ENCODE results near the gene PCSK1. TPM values are rescaled to one million over a fixed set of nuclear protein-coding genes. Genes with fewer than 3 reads are reported as not detected.

PCSK1 gene
- total and polyA plus RNA-seq, 2 of the 8 experiments (the other 6 are each of a cell fraction or from before 2014, with no cell fraction given), result 1.3 to 3.2 TPM

DNA sequence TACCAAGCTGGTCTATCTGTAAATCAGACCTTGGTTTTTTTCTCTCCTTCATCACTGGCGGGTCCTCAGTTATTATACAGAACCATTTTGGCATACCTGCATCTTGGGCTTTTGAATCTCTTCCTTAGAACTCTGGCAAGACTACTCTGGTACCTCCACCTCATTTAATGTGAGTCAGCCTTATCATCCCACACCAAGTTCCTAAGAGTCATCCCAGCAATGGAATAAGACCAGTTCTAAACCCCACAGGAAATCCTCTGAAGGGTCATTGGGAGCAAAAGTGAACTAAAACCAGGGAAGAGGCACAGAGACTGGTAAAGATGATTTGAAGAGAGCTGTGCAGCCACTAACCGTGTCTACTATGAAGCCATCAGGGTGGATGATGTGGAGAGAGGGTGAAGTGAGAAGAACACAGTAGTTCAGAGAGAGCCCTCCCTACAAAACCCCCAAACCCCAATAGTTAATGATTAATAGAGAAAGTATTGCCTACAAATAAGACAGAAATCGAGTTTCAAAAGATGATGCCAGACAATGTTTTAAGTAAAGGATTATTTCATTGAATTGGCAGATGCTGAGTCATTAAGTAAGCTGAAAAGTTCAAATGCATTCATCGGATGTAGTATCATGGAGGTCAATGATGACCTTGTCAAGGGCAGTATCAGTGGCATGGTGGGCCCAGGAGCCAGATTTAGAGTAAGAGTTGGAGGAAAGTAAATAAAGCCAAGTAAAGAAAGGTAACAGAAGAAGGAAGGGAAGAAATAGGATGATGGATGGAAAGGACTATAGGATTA, 85.4 kb downstream of the PCSK1 start:
- H3K4ac ChIP-seq (replicated peaks; ENCODE audit: insufficient read length, low read depth, low read length), result no peak overlapping the region
- H2BK20ac ChIP-seq (ENCODE audit: low read length), result no peak overlapping the region
- H3K4me2 ChIP-seq (ENCODE audit: insufficient read depth in 1 of 2, low read depth in 2 of 2, low read length in 2 of 2), result no peak overlapping the region
- no peaks in the 10 kb centered on the region for H4K20me1 ChIP-seq (replicated peaks in 1 of 2; ENCODE audit: control insufficient read depth in 1 of 2, insufficient read depth in 2 of 2, low read length in 2 of 2)
- no peak overlapping the region for H3K9ac ChIP-seq (replicated peaks in 1 of 4; ENCODE audit: extremely low read depth in 1 of 4, low read depth in 3 of 4, low read length in 3 of 4)
- H3K4me1 ChIP-seq (replicated peaks in 1 of 4; ENCODE audit: control insufficient read depth in 3 of 4, insufficient read depth in 4 of 4, low read length in 3 of 4), result no peaks in the 10 kb centered on the region
- H2BK120ac ChIP-seq (replicated peaks; ENCODE audit: low read depth, low read length), result no peak overlapping the region
- no peak overlapping the region for H2AFZ ChIP-seq (ENCODE audit: low read length)
- DNase-seq (ENCODE audit: low read depth in 1 of 2, low spot score in 2 of 2) (no peak), FAIRE-seq (no peak)
- no peak overlapping the region for H2AK5ac ChIP-seq (ENCODE audit: low read depth, low read length)
- WGBS, 2 experiments (ENCODE audit: extremely low coverage in 1 of 2, insufficient coverage in 1 of 2, insufficient read length in 1 of 2, insufficient replicate concordance in 2 of 2, low coverage in 1 of 2, low lambda C conversion rate in 2 of 2, missing lambda C conversion rate in 1 of 2), result 91% methylated on average over 4 of the region's 4 CpGs; no CpG with 5 or more reads in 1 of the 2 experiments
- ChIA-PET POLR2A (ENCODE audit: partially characterized antibody) (no interaction called here), CTCF (ENCODE audit: partially characterized antibody) (interaction anchor here (6.1 kb wide), 1 partner anchor 253 kb away, joined by 118 read pairs; no protein-coding TSS in a partner anchor)
- H3K14ac ChIP-seq (ENCODE audit: insufficient read length), result no peak overlapping the region
- H3K18ac ChIP-seq (ENCODE audit: extremely low read depth, low read length), result no peak overlapping the region
- no peak overlapping the region for H3K56ac ChIP-seq (replicated peaks; ENCODE audit: insufficient read length, low read depth, low read length)
- no peaks in the 10 kb centered on the region for H3K9me3 ChIP-seq (ENCODE audit: insufficient read depth in 2 of 2, low read depth in 1 of 2, low read length in 1 of 2)
- H3K36me3 ChIP-seq (ENCODE audit: control insufficient read depth in 2 of 4, insufficient read depth in 4 of 4, low read length in 3 of 4), result no peaks in the 10 kb centered on the region
- no peak overlapping the region for H3K23ac ChIP-seq (ENCODE audit: insufficient read length)
- no peaks in the 10 kb centered on the region for H3K27me3 ChIP-seq (replicated peaks in 1 of 4; ENCODE audit: control insufficient read depth in 3 of 4, extremely low read depth in 1 of 4, insufficient read depth in 3 of 4, low read length in 3 of 4)
- H2BK12ac ChIP-seq (ENCODE audit: low read depth, low read length), result no peak overlapping the region
- H4K8ac ChIP-seq (ENCODE audit: extremely low read depth, insufficient read depth, low read length), result no peak overlapping the region; the same call in 1 of the 2 replicates
- H3K79me1 ChIP-seq (ENCODE audit: low read depth, low read length), result no peaks in the 10 kb centered on the region
- H4K91ac ChIP-seq (replicated peaks; ENCODE audit: insufficient read length, low read length), result no peak overlapping the region
- H2BK15ac ChIP-seq (ENCODE audit: low read length), result no peak overlapping the region
- H3K23me2 ChIP-seq (ENCODE audit: low read depth, low read length), result no peaks in the 10 kb centered on the region; the same call in 1 of the 2 replicates
- H4K5ac ChIP-seq (ENCODE audit: insufficient read length, low read depth, low read length), result no peak overlapping the region
- no peak overlapping the region for H3K4me3 ChIP-seq (ENCODE audit: extremely low read depth in 1 of 4, insufficient read depth in 2 of 4, low read depth in 3 of 4, low read length in 4 of 4)
- no peak overlapping the region for H3K27ac ChIP-seq (ENCODE audit: low read depth, low read length)
- H2BK5ac ChIP-seq (ENCODE audit: low read depth, low read length), result no peak overlapping the region
- H3K79me2 ChIP-seq (ENCODE audit: control insufficient read depth in 1 of 2, insufficient read depth in 2 of 2, low read length in 2 of 2), result no peaks in the 10 kb centered on the region
- TF ChIP-seq KDM5A (IDR thresholded peaks at IDR 0.05; ENCODE audit: low read length) (no peak), CTBP2 (IDR thresholded peaks at IDR 0.05; ENCODE audit: borderline replicate concordance, insufficient read depth, insufficient read length, low read length) (no peak), TEAD4 (IDR thresholded peaks at IDR 0.05; ENCODE audit: low read depth, low read length) (no peak), SRF (IDR thresholded peaks at IDR 0.05; ENCODE audit: low read depth, low read length) (no peak), KDM4A (IDR thresholded peaks at IDR 0.05; ENCODE audit: low read depth, low read length, severe bottlenecking) (no peak), RBBP5 (IDR thresholded peaks at IDR 0.05; ENCODE audit: borderline replicate concordance, low read depth, low read length) (no peak), POLR2AphosphoS5 (IDR thresholded peaks at IDR 0.05; ENCODE audit: low read depth, low read length) (no peak), KDM1A (IDR thresholded peaks at IDR 0.05; ENCODE audit: borderline replicate concordance, low read length) (no peak), GTF2F1 (IDR thresholded peaks at IDR 0.05; ENCODE audit: borderline replicate concordance, low read depth, low read length) (no peak), RAD21 (IDR thresholded peaks at IDR 0.05 in 1 of 2, conservative IDR thresholded peaks at IDR 0.05 in 1 of 2; ENCODE audit: low read depth in 2 of 2, low read length in 2 of 2) (no peak)
- TF ChIP-seq, protein P1, sequence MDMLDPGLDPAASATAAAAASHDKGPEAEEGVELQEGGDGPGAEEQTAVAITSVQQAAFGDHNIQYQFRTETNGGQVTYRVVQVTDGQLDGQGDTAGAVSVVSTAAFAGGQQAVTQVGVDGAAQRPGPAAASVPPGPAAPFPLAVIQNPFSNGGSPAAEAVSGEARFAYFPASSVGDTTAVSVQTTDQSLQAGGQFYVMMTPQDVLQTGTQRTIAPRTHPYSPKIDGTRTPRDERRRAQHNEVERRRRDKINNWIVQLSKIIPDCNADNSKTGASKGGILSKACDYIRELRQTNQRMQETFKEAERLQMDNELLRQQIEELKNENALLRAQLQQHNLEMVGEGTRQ (IDR thresholded peaks at IDR 0.05; ENCODE audit: low read length), result no peak

Data from H1 (cell line).